GM18909 (cell line): ENCODE results near the gene SOX30.
A peak's percentile ranks its signal among the peaks of the same experiment; 100 is the strongest.

Source experiments
- ATAC-seq: cut with Tn5 transposase; IDR thresholded peaks from one replicate; pipeline ENCODE4 v1.9.1; 2021; ENCODE audit warnings: mild to moderate bottlenecking; ENCODE audit not compliant: unreplicated experiment, poor library complexity

Gene SOX30

GRCh38 chr5:157610990-157611389 is 41.2 kb downstream of the SOX30 start:
- ATAC-seq: peak; percentile 5

GRCh38 chr5:157608972-157609565 is 43.2 kb downstream of the SOX30 start:
- ATAC-seq: no peak

GRCh38 chr5:157607371-157608161 is 44.7 kb downstream of the SOX30 start:
- ATAC-seq: peak; percentile 52

GRCh38 chr5:157606046-157606445 is 46.2 kb downstream of the SOX30 start:
- ATAC-seq: no peak

GRCh38 chr5:157603333-157604190 is 48.7 kb downstream of the SOX30 start:
- no peak for ATAC-seq

- peak; percentile 63 for ATAC-seq
These were observed 49.7 kb downstream of the SOX30 start for GRCh38 chr5:157602505-157602904.

- ATAC-seq: no peak
These were observed 52.0 kb downstream of the SOX30 start for GRCh38 chr5:157600252-157600651.

- ATAC-seq: no peak
These were observed 52.7 kb downstream of the SOX30 start for GRCh38 chr5:157599565-157599964.

- peak; percentile 31 for ATAC-seq
These were observed 53.8 kb downstream of the SOX30 start for GRCh38 chr5:157598350-157598936.

GRCh38 chr5:157597277-157597676 is 55.0 kb downstream of the SOX30 start:
- no peak for ATAC-seq

GRCh38 chr5:157596487-157596886 is 55.8 kb downstream of the SOX30 start:
- peak; percentile 78 for ATAC-seq

- no peak for ATAC-seq
These were observed 57.4 kb downstream of the SOX30 start for GRCh38 chr5:157594675-157595459.

- no peak for ATAC-seq
These were observed 58.0 kb downstream of the SOX30 start for GRCh38 chr5:157594257-157594656.

GRCh38 chr5:157593052-157593757 is 59.0 kb downstream of the SOX30 start:
- no peak for ATAC-seq

- no peak for ATAC-seq
These were observed 59.6 kb downstream of the SOX30 start for GRCh38 chr5:157592594-157592993.

- ATAC-seq: no peak
These were observed 61.8 kb downstream of the SOX30 start for GRCh38 chr5:157590478-157590877.

- ATAC-seq: no peak
These were observed 67.6 kb downstream of the SOX30 start for GRCh38 chr5:157584628-157585027.

- ATAC-seq: no peak
These were observed 69.3 kb downstream of the SOX30 start for GRCh38 chr5:157582731-157583620.
